C4-2B (cell line): ENCODE measurements around the gene TWF2.

Source experiments
- ZFX ChIP-seq: fragments of 450-650 bp; IDR thresholded peaks from 2 replicates; pipeline ENCODE4 v1.6.1; 2017
- TF ChIP-seq, protein P1 (sequence below): fragments of 450-650 bp; conservative IDR thresholded peaks from 2 replicates; pipeline ENCODE4 v1.5.1; 2017; ENCODE audit warnings: mild to moderate bottlenecking

DNA sequence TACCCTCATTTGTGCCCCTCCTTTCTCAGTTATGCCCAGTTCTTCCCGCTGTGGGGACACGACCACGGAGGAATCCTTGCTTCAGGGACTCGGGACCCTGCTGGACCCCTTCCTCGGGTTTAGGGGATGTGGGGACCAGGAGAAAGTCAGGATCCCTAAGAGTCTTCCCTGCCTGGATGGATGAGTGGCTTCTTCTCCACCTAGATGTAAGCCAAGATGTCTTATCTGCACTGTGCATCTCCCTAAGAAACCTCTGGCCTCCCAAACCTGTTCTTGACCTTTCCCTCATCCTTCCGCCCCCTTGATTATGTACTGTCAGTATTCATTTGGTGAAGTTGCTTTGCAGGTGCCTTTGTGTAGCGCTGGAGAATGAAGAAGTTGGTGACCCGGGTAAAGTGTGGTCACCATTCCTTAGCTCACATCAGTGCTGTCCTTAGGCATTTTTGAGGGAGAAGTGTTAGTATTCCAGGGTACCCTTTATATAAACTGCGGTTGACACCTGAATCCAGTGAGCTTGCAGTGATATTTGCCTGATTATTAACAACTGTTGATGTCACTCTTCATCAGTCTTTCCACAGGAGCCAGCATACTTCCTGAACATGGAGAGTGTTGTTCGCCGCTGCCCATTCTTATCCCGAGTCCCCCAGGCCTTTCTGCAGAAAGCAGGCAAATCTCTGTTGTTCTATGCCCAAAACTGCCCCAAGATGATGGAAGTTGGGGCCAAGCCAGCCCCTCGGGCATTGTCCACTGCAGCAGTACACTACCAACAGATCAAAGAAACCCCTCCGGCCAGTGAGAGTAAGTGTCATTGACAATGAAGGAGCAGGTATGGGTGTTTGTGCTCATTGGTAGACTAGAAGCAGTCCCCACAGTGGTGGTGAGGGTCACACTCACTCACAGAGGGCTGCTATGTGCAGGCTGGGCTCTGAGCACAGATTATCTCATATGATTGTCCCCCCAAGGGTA lies 40.0 kb downstream of the TWF2 start:
- TF ChIP-seq, protein P1, sequence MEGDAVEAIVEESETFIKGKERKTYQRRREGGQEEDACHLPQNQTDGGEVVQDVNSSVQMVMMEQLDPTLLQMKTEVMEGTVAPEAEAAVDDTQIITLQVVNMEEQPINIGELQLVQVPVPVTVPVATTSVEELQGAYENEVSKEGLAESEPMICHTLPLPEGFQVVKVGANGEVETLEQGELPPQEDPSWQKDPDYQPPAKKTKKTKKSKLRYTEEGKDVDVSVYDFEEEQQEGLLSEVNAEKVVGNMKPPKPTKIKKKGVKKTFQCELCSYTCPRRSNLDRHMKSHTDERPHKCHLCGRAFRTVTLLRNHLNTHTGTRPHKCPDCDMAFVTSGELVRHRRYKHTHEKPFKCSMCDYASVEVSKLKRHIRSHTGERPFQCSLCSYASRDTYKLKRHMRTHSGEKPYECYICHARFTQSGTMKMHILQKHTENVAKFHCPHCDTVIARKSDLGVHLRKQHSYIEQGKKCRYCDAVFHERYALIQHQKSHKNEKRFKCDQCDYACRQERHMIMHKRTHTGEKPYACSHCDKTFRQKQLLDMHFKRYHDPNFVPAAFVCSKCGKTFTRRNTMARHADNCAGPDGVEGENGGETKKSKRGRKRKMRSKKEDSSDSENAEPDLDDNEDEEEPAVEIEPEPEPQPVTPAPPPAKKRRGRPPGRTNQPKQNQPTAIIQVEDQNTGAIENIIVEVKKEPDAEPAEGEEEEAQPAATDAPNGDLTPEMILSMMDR: no peak
- TF ChIP-seq ZFX: no peak
